Mucosa of descending colon (tissue), 3 donors: ENCODE measurements around the gene NCEH1. TPM values are rescaled to one million over a fixed set of nuclear protein-coding genes. Genes with fewer than 3 reads are reported as not detected.

Experiments used
- ATAC-seq: fragments of 200-7000 bp; cut with Tn5 transposase; one replicate; pipeline ENCODE4 v1.9.1; 2020; ENCODE audit warnings: mild to moderate bottlenecking, moderate library complexity
- DNase-seq, 3 donors: peaks; one replicate each; pipeline ENCODE4 v3.0.0-alpha.2; 2020
- H3K36me3 ChIP-seq: fragments of 200-600 bp; one replicate; pipeline ENCODE4 v1.8.0; 2021; ENCODE audit warnings: low read depth, mild to moderate bottlenecking
- H3K4me1 ChIP-seq: fragments of 200-600 bp; one replicate; pipeline ENCODE4 v1.8.0; 2021; ENCODE audit warnings: low read depth, mild to moderate bottlenecking
- H3K4me3 ChIP-seq: fragments of 200-600 bp; one replicate; pipeline ENCODE4 v1.8.0; 2021; ENCODE audit warnings: mild to moderate bottlenecking
- H3K9me3 ChIP-seq: fragments of 200-600 bp; one replicate; pipeline ENCODE4 v1.8.0; 2021; ENCODE audit warnings: mild to moderate bottlenecking
- intact Hi-C, 2 donors: fragments of 100-400 bp; cut with DNase I in 1 of 2; cut with micrococcal nuclease in 1 of 2; formaldehyde crosslinking; loops; one replicate each; pipeline versions ENCODE4 v1.11.0 to v1.11.1; 2022; cut with DNase I, micrococcal nuclease
- total RNA-seq, 3 donors: library from RNA; stranded (reverse); fragmentation: NEBNext Ultra II Directional in 2 of 3; extraction: Animal tissue kit (Norgen Biotek cat#: 25700) in 2 of 3; gene quantifications; one replicate each; pipeline versions ENCODE4 v1.2.1 to v1.2.4, GENCODE V29; 2021 to 2023
- TF ChIP-seq, protein P1 (sequence below): fragments of 200-600 bp; IDR thresholded peaks from one replicate; pipeline ENCODE4 v1.8.0; 2022; ENCODE audit warnings: antibody characterized with exemption, mild to moderate bottlenecking
- donor health status: DM: no; HTN: no; CAD: no; lungs with moderate emphysema.
- donor health status: DM: no; HTN: no; CAD: no.
- donor health status: DM: no; HTN: yes; CAD: no.

The NCEH1 gene
- total RNA-seq, 3 donors from 2014 or later: 21.5 to 63.9 (median 53.3) TPM

DNA sequence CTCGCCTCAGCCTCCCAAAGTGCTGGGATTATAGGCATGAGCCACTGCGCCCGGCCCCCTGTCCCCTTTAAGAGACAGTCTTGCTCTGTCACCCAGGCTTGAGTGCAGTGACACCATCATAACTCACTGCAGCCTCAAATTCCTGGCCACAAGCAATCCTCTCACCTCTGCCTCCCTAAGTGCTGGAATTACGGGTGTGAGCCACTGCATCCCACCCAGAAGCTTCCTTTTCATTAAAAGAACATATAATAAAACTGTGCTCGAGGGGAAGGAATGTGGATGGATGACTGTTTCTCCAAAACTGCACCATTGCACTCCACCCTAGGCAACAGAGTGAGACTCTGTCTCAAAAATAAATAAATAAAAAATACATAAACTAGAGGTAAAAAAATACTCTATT is 70.1 kb downstream of the NCEH1 start:
- TF ChIP-seq, protein P1, sequence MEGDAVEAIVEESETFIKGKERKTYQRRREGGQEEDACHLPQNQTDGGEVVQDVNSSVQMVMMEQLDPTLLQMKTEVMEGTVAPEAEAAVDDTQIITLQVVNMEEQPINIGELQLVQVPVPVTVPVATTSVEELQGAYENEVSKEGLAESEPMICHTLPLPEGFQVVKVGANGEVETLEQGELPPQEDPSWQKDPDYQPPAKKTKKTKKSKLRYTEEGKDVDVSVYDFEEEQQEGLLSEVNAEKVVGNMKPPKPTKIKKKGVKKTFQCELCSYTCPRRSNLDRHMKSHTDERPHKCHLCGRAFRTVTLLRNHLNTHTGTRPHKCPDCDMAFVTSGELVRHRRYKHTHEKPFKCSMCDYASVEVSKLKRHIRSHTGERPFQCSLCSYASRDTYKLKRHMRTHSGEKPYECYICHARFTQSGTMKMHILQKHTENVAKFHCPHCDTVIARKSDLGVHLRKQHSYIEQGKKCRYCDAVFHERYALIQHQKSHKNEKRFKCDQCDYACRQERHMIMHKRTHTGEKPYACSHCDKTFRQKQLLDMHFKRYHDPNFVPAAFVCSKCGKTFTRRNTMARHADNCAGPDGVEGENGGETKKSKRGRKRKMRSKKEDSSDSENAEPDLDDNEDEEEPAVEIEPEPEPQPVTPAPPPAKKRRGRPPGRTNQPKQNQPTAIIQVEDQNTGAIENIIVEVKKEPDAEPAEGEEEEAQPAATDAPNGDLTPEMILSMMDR: no peak
- no peaks in the 10 kb centered on the region for H3K9me3 ChIP-seq
- DNase-seq: no peak
- no peaks in the 10 kb centered on the region for H3K36me3 ChIP-seq
- intact Hi-C loops: no loop called here
- ATAC-seq: no peak
- H3K4me1 ChIP-seq: no peaks in the 10 kb centered on the region
- no peak overlapping the region for H3K4me3 ChIP-seq

DNA sequence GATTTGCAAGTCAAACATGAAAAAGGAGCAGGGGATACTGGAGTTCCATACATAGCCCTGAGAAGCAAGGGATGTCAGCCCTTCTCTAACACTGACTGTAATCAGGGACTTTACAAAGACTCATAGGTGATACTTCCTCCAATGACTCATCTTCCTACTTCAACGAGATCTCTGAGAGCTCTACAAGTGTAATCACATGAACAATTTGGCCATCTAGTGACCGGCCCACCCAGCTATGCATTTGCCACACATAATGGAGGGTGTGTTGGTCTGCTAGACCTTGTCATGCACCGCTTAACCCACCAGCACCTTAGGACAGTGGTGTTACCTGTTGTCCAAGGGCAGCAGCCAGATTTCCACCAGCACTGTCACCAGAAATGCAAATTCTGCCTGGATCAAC is 75.3 kb downstream of the NCEH1 start:
- peak; percentile 89 for ATAC-seq
- H3K4me3 ChIP-seq: no peak overlapping the region
- H3K9me3 ChIP-seq: no peaks in the 10 kb centered on the region
- TF ChIP-seq, protein P1: no peak
- no peak for DNase-seq
- H3K4me1 ChIP-seq: no peaks in the 10 kb centered on the region
- no peaks in the 10 kb centered on the region for H3K36me3 ChIP-seq
- intact Hi-C loops: no loop called here

DNA sequence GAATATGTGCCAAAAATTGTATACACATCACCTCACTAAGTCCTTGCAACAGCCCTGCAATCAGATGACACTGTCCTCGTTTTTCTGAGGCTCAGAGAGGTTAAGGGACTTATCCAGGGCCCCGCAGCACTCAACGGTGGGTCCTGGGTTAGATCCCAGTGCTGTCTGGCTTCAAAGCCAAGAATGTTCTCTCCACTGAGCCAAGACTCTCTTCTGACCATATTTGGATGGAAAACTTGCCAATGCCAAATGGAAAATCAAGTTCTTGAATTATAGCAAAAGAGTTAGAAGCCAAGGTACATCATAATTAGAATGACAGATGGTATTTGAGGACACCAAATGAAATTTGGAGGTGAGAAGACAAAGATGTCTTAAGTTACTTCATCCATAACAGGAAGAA is 75.9 kb downstream of the NCEH1 start:
- Histone ChIP-seq H3K4me1 (no peaks in the 10 kb centered on the region), H3K9me3 (no peaks in the 10 kb centered on the region), H3K4me3 (no peak overlapping the region), H3K36me3 (no peaks in the 10 kb centered on the region)
- intact Hi-C loops: no loop called here
- TF ChIP-seq, protein P1: no peak
- ATAC-seq: no peak
- no peak for DNase-seq

DNA sequence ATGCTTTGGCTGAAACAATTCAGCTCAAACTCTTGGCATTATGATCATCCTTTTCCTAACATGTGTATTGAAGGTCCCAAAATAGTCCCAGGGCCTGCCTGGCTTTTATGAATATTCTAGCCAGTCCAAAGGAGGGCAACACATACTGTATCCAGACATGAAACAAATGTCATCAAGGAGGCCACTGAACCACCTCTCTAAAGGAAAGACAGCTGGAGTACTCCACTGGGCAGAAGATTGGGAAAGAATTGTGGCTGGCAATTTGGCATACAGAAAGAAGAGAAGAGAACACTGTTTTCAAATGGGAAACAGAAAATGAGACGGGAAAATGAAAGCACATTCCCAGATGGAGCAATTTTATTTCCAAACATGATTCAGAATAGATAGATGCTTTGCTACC is 80.6 kb downstream of the NCEH1 start:
- no peaks in the 10 kb centered on the region for H3K4me1 ChIP-seq
- H3K36me3 ChIP-seq: no peaks in the 10 kb centered on the region
- TF ChIP-seq, protein P1: no peak
- no peak overlapping the region for H3K4me3 ChIP-seq
- no peaks in the 10 kb centered on the region for H3K9me3 ChIP-seq
- DNase-seq: no peak
- no peak for ATAC-seq
- intact Hi-C loops: no loop called here

DNA sequence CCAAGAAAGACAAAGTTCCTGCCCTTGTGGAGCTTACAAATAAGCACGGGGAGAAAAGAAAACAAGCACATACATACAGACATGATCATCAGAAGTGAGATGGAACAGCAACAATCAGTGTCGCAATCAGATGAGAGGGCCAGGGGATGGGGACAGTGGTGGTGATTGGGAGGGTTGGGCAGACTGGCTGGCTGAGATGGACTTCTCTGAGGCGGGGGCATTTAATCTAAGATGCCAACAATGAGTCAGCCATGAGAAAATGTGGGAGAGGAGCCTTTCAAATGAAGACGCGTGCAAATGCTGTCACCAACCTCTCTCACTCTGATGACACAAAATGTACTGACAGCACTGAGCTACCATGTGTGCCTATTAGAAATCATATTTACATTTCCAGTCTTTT is 81.4 kb downstream of the NCEH1 start:
- ATAC-seq: no peak
- intact Hi-C loops: no loop called here
- TF ChIP-seq, protein P1: no peak
- Histone ChIP-seq H3K9me3 (no peaks in the 10 kb centered on the region), H3K36me3 (no peaks in the 10 kb centered on the region), H3K4me1 (no peaks in the 10 kb centered on the region), H3K4me3 (no peak overlapping the region)
- no peak for DNase-seq
